ENCODE measurements around the gene FOXJ3.

GRCh38 chr1:42228938-42229337 is 106.1 kb downstream of the FOXJ3 start:
- no peak for TF ChIP-seq POLR2A (IDR thresholded peaks at IDR 0.05)
- TF ChIP-seq CTCF (IDR thresholded peaks at IDR 0.05): no peak
- TF ChIP-seq POLR2AphosphoS5 (IDR thresholded peaks at IDR 0.05): no peak
